A673 (cell line): ENCODE measurements around the gene CSH1. TPM values are rescaled to one million over a fixed set of nuclear protein-coding genes. Genes with fewer than 3 reads are reported as not detected.

Source experiments
- BruUV-seq: library from RNA; stranded (reverse); fragments of 400-500 nt; replicated peaks from 2 replicates; lab custom pipeline; 2021; lab: Mats Ljungman, UMichigan
- CTCF ChIA-PET: fragments of 300-600 bp; sonication (Branson Sonifier 250); formaldehyde crosslinking; loops from one replicate; lab custom pipeline; 2022; ENCODE audit warnings: antibody characterized with exemption; lab: Charles Lee
- POLR2A ChIA-PET: fragments of 300-600 bp; sonication (Branson Sonifier 250); formaldehyde crosslinking; loops from one replicate; lab custom pipeline; 2022; ENCODE audit warnings: antibody characterized with exemption; ENCODE audit not compliant: low non-redundant PET; lab: Charles Lee
- DNase-seq: peaks from one replicate; pipeline ENCODE4 v3.0.0-alpha.2; 2015; ENCODE audit warnings: low spot score
- H3K27ac ChIP-seq: fragments of 200-600 bp; sonication (generic); 2 replicates; pipeline ENCODE4 v1.5.1; 2016; ENCODE audit warnings: mixed run types, low read depth, mild to moderate bottlenecking, mixed read lengths, antibody characterized with exemption, low read length; ENCODE audit not compliant: poor library complexity, severe bottlenecking
- H3K27me3 ChIP-seq: fragments of 200-600 bp; sonication (generic); replicated peaks from 2 replicates; pipeline ENCODE4 v1.6.1; 2017; ENCODE audit warnings: mixed run types, low read depth, mild to moderate bottlenecking, mixed read lengths, antibody characterized with exemption, low read length; ENCODE audit not compliant: insufficient read depth, poor library complexity
- H3K36me3 ChIP-seq: fragments of 200-600 bp; sonication (generic); 2 replicates; pipeline ENCODE4 v1.6.1; 2016; ENCODE audit warnings: mixed run types, mild to moderate bottlenecking, mixed read lengths, antibody characterized with exemption, low read length; ENCODE audit not compliant: insufficient read depth, poor library complexity, severe bottlenecking
- H3K4me1 ChIP-seq: fragments of 200-600 bp; sonication (generic); 2 replicates; pipeline ENCODE4 v1.6.1; 2017; ENCODE audit warnings: mixed run types, mild to moderate bottlenecking, mixed read lengths, antibody characterized with exemption, low read length; ENCODE audit not compliant: insufficient read depth, poor library complexity, severe bottlenecking
- H3K4me3 ChIP-seq: fragments of 200-600 bp; sonication (generic); 2 replicates; pipeline ENCODE4 v1.5.1; 2016; ENCODE audit warnings: low read depth, mixed run types, mild to moderate bottlenecking, mixed read lengths, low read length; ENCODE audit not compliant: poor library complexity, severe bottlenecking
- H3K9me3 ChIP-seq: fragments of 200-600 bp; sonication (generic); 2 replicates; pipeline ENCODE4 v1.6.1; 2016; ENCODE audit warnings: mixed run types, low read depth, mild to moderate bottlenecking, mixed read lengths, antibody characterized with exemption, low read length; ENCODE audit not compliant: poor library complexity, severe bottlenecking
- CTCF ChIP-seq: fragments of 300-800, 200-600 bp; sonication (generic); conservative IDR thresholded peaks from 2 replicates; pipeline ENCODE4 v1.5.1; 2017; ENCODE audit warnings: low read depth, mild to moderate bottlenecking, antibody characterized with exemption, low read length, moderate library complexity, mixed read lengths
- EZH2 ChIP-seq: fragments of 200-600 bp; sonication (generic); IDR thresholded peaks from 2 replicates; pipeline ENCODE4 v1.6.1; 2017; ENCODE audit warnings: borderline replicate concordance, low read depth, mild to moderate bottlenecking, mixed read lengths, antibody characterized with exemption, low read length; ENCODE audit not compliant: poor library complexity, severe bottlenecking
- intact Hi-C: fragments of 100-400 bp; cut with micrococcal nuclease; formaldehyde crosslinking; loops from one replicate; pipeline ENCODE4 v1.10.0; 2022; ENCODE audit not compliant: unreplicated experiment
- total RNA-seq: library from RNA; stranded (reverse); gene quantifications from 2 replicates; pipeline ENCODE4 v1.2.3, GENCODE V29; 2021

Gene CSH1
- total RNA-seq, 1 experiment from 2014 or later: not detected

DNA sequence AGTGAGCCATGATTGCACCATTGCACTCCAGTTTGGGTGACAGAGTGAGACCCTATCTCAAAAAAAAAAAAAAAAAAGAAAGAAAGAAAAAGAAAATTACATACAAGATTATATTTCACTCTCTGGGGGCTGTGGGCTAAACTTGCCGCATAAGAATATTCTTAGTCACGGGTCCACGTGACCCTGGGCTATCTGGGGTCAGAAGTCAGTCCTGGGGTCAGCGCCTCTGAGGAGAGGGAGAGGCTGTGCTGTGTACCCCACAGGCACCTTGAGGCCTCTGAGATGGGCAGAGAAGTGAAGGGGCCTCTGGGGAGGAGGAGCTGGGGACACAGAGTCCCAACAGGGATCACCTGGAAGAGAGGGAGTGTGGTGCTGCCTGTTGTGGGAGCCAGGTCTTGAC is 41.5 kb upstream of the CSH1 start:
- intact Hi-C loops: no loop called here
- CTCF ChIA-PET: no interaction called here
- POLR2A ChIA-PET: no interaction called here

DNA sequence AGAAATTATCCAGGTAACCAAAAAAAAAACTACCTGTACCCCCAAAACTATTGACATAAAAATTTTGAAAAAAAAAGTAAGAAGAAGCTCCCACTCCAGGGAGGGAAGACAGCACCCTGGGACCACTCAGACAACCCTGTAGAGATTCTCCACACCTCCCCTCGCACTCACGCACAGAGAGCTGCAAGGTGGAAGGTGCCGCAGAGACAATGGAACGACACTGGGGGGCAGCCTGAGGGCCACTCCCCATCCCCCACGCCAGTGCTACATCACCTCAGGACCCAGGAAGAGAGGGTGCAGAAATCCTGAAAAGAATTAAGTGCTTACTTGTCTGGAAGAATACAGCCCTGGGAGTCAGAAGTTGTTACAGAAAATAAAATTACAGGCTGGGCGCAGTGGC is 40.9 kb upstream of the CSH1 start:
- H3K27ac ChIP-seq: no peak overlapping the region
- CTCF ChIA-PET: no interaction called here
- POLR2A ChIA-PET: interaction anchor here (0.6 to 0.7 kb wide), 3 partner anchors 11 to 750 kb away, joined by 4 to 11 read pairs (median 10); no protein-coding TSS in a partner anchor
- H3K4me3 ChIP-seq: no peak overlapping the region
- H3K27me3 ChIP-seq: no peaks in the 10 kb centered on the region
- H3K36me3 ChIP-seq: no peaks in the 10 kb centered on the region
- intact Hi-C loops: no loop called here
- BruUV-seq: no TSS peak
- no peak for DNase-seq
- no peaks in the 10 kb centered on the region for H3K9me3 ChIP-seq
- no peak for TF ChIP-seq CTCF
- no peak for TF ChIP-seq EZH2
- H3K4me1 ChIP-seq: peaks cover 5% of the 10 kb centered on the region

More for the DNA sequence above, 41.5 kb upstream of the CSH1 start:
- DNase-seq: no peak
- Histone ChIP-seq H3K9me3 (no peaks in the 10 kb centered on the region), H3K4me3 (no peak overlapping the region), H3K36me3 (no peaks in the 10 kb centered on the region), H3K27me3 (no peaks in the 10 kb centered on the region), H3K4me1 (no peaks in the 10 kb centered on the region), H3K27ac (no peak overlapping the region)
- TF ChIP-seq EZH2: no peak
- TF ChIP-seq CTCF: no peak
- BruUV-seq: no TSS peak

GRCh38 chr17:63934183-63935112 is 38.1 kb upstream of the CSH1 start:
- TF ChIP-seq EZH2: no peak
- TF ChIP-seq CTCF: no peak
- CTCF ChIA-PET: no interaction called here

More at GRCh38 chr17:63934183-63935112, 38.1 kb upstream of the CSH1 start:
- no TSS peak for BruUV-seq
- no peak overlapping the region for H3K27ac ChIP-seq
- intact Hi-C loops: no loop called here
- DNase-seq: no peak
- H3K36me3 ChIP-seq: no peaks in the 10 kb centered on the region
- H3K4me1 ChIP-seq: peaks cover 15% of the 10 kb centered on the region
- H3K9me3 ChIP-seq: no peaks in the 10 kb centered on the region
- no peaks in the 10 kb centered on the region for H3K27me3 ChIP-seq
- POLR2A ChIA-PET: no interaction called here
- H3K4me3 ChIP-seq: no peak overlapping the region
